Measurements from ENCODE around the gene ECE1.

DNA sequence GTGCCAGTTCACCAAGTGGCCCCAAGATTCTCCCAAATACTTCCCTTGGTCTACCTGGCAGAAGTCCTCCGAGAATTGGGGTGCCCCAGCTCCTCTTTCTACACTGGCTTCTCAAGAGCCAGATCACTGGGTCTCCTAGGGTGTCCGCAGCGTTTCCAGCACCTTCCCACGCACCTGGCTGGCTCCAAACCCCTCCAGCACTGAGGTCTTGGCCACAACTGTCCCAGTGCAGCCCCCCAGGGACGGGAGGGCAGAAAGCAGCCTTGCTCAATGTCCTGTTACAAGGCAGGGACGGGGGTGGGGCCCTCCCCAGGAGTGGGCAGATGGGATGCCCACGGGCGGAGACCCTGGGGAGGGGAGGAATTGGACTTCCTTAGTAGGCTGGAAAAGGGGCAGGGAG lies 1.1 kb downstream of the ECE1 start:
- TF ChIP-seq ZNF274 (IDR thresholded peaks at IDR 0.05; ENCODE audit: low read depth, low read length) (no peak), YY1 (IDR thresholded peaks at IDR 0.05; ENCODE audit: insufficient read depth, insufficient read length) (no peak)

All from NT2/D1 (cell line).